Peyer's patch (tissue), 4 donors: ENCODE data around the gene CCN6.

Experiments used
- POLR2A ChIP-seq, 2 donors: fragments of 450-650 bp; IDR thresholded peaks; one replicate each; pipeline ENCODE4 v1.5.1; 2017; ENCODE audit warnings: antibody characterized with exemption in 2 of 2, mild to moderate bottlenecking in 2 of 2, moderate library complexity in 2 of 2
- TF ChIP-seq, protein P1 (sequence below), 6 experiments: fragments of 450-650 bp in 4 of 6; fragments of 200-600 bp in 2 of 6; sonication (generic) in 1 of 6; IDR thresholded peaks; one replicate each; pipeline ENCODE4 v1.5.1; 2017 to 2019; ENCODE audit warnings: antibody characterized with exemption in 6 of 6, mild to moderate bottlenecking in 3 of 6, moderate library complexity in 1 of 6

DNA sequence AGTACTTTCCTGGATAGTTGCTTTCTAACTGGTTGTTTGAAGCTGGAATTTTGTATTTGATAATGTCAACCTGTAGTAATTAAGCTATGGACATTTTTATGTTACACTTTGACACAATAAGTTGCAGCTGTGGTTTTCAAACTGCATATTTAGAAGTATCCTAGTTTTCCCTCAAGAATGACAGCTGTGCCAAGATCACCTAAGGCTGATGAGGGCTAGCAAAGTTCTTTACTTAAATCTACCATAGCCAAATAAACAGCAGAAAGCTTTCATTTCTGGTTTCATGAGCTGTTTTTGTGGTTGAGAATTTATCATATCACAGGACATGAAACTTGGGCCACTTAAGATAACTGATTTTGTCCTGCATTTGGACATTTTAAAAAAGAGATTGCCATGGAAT, 64.1 kb downstream of the CCN6 start:
- no peak for TF ChIP-seq POLR2A (IDR thresholded peaks at IDR 0.05)
- TF ChIP-seq, protein P1, sequence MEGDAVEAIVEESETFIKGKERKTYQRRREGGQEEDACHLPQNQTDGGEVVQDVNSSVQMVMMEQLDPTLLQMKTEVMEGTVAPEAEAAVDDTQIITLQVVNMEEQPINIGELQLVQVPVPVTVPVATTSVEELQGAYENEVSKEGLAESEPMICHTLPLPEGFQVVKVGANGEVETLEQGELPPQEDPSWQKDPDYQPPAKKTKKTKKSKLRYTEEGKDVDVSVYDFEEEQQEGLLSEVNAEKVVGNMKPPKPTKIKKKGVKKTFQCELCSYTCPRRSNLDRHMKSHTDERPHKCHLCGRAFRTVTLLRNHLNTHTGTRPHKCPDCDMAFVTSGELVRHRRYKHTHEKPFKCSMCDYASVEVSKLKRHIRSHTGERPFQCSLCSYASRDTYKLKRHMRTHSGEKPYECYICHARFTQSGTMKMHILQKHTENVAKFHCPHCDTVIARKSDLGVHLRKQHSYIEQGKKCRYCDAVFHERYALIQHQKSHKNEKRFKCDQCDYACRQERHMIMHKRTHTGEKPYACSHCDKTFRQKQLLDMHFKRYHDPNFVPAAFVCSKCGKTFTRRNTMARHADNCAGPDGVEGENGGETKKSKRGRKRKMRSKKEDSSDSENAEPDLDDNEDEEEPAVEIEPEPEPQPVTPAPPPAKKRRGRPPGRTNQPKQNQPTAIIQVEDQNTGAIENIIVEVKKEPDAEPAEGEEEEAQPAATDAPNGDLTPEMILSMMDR (IDR thresholded peaks at IDR 0.05) = no peak
